WI38 (cell line): ENCODE measurements around the gene TMX2.

ENCODE experiments used
- H3K4me3 ChIP-seq: 2 replicates; pipeline ENCODE4 v1.5.1; 2011; ENCODE audit warnings: low read depth, mild to moderate bottlenecking, control low read depth, low read length
- CTCF ChIP-seq: IDR thresholded peaks from 2 replicates; pipeline ENCODE4 v1.5.1; 2012; ENCODE audit warnings: low read depth, mild to moderate bottlenecking, control low read depth, low read length

Gene TMX2

GRCh38 chr11:57788703-57789088 is 76.3 kb downstream of the TMX2 start:
- H3K4me3 ChIP-seq: no peak overlapping the region
- no peak for TF ChIP-seq CTCF
